Neural cell (in vitro differentiated cells): Measurements from ENCODE around the gene PTPRN2. TPM values are rescaled to one million over a fixed set of nuclear protein-coding genes. Genes with fewer than 3 reads are reported as not detected.

Experiments used
- H2AFZ ChIP-seq: fragments of 200-600, 300-800 bp; sonication (generic), shearing (Covaris generic); 2 replicates; pipeline ENCODE4 v1.6.0; 2014; ENCODE audit warnings: low read depth, mild to moderate bottlenecking, antibody characterized with exemption, low read length, moderate library complexity
- H3F3A ChIP-seq: fragments of 200-600 bp; shearing (Covaris generic); 2 replicates; pipeline ENCODE4 v1.6.1; 2016; ENCODE audit warnings: mild to moderate bottlenecking, moderate library complexity, mixed read lengths, antibody characterized with exemption, low read length; ENCODE audit not compliant: insufficient read depth, poor library complexity, severe bottlenecking
- H3K27ac ChIP-seq: fragments of 200-600, 300-800 bp; sonication (generic), shearing (Covaris generic); 2 replicates; pipeline ENCODE4 v1.5.1; 2014; ENCODE audit warnings: mild to moderate bottlenecking, low read length, moderate library complexity
- H3K27me3 ChIP-seq: fragments of 300-800, 200-600 bp; sonication (generic), shearing (Covaris generic); 2 replicates; pipeline ENCODE4 v1.6.0; 2014; ENCODE audit warnings: mild to moderate bottlenecking, low read depth, low read length, moderate library complexity; ENCODE audit not compliant: insufficient read depth
- H3K36me3 ChIP-seq: fragments of 300-800, 200-600 bp; sonication (generic), shearing (Covaris generic); 2 replicates; pipeline ENCODE4 v1.5.1; 2014; ENCODE audit warnings: mild to moderate bottlenecking, antibody characterized with exemption, low read length, moderate library complexity; ENCODE audit not compliant: insufficient read depth
- H3K4me2 ChIP-seq: fragments of 300-800, 200-600 bp; sonication (generic), shearing (Covaris generic); 2 replicates; pipeline ENCODE4 v1.6.0; 2014; ENCODE audit warnings: mild to moderate bottlenecking, low read length
- H3K4me3 ChIP-seq: fragments of 300-800, 200-600 bp; sonication (generic), shearing (Covaris generic); 2 replicates; pipeline ENCODE4 v1.5.1; 2014; ENCODE audit warnings: mild to moderate bottlenecking, low read length, moderate library complexity
- H3K79me2 ChIP-seq: fragments of 200-600 bp; shearing (Covaris generic); replicated peaks from 2 replicates; pipeline ENCODE4 v1.6.0; 2014; ENCODE audit warnings: mild to moderate bottlenecking, low read length, moderate library complexity; ENCODE audit not compliant: insufficient read depth
- H3K9ac ChIP-seq: fragments of 300-800, 200-600 bp; sonication (generic), shearing (Covaris generic); 2 replicates; pipeline ENCODE4 v1.6.1; 2016; ENCODE audit warnings: mild to moderate bottlenecking, low read length, mixed read lengths
- H3K9me2 ChIP-seq: fragments of 200-600 bp; shearing (Covaris generic); 2 replicates; pipeline ENCODE4 v1.6.1; 2016; ENCODE audit warnings: mild to moderate bottlenecking, low read length, mixed read lengths; ENCODE audit not compliant: insufficient read depth
- H3K9me3 ChIP-seq: fragments of 200-600, 300-800 bp; sonication (generic), shearing (Covaris generic); 2 replicates; pipeline ENCODE4 v1.6.1; 2016; ENCODE audit warnings: mild to moderate bottlenecking, mixed run types, low read length, moderate library complexity, mixed read lengths
- H4K20me1 ChIP-seq: fragments of 200-600 bp; shearing (Covaris generic); 2 replicates; pipeline ENCODE4 v1.6.1; 2016; ENCODE audit warnings: mild to moderate bottlenecking, mixed run types; ENCODE audit not compliant: insufficient read depth
- CTCF ChIP-seq: fragments of 450-650 bp; IDR thresholded peaks from 2 replicates; pipeline ENCODE4 v1.5.1; 2014; ENCODE audit warnings: antibody characterized with exemption, mild to moderate bottlenecking, moderate library complexity; ENCODE audit not compliant: poor library complexity, severe bottlenecking
- EP300 ChIP-seq: fragments of 450-650 bp; conservative IDR thresholded peaks from 2 replicates; pipeline ENCODE4 v1.6.1; 2014; ENCODE audit warnings: antibody characterized with exemption, mild to moderate bottlenecking, moderate library complexity; ENCODE audit not compliant: poor library complexity, severe bottlenecking
- EZH2 ChIP-seq: fragments of 200-600, 300-800 bp; shearing (Covaris generic), sonication (generic); IDR thresholded peaks from 2 replicates; pipeline ENCODE4 v1.6.1; 2014; ENCODE audit warnings: antibody characterized with exemption, low read length, borderline replicate concordance, mild to moderate bottlenecking; ENCODE audit not compliant: insufficient read depth, poor library complexity, severe bottlenecking
- MXI1 ChIP-seq: fragments of 450-650 bp; conservative IDR thresholded peaks from 2 replicates; pipeline ENCODE4 v1.6.1; 2014; ENCODE audit warnings: antibody characterized with exemption, mild to moderate bottlenecking; ENCODE audit not compliant: poor library complexity, severe bottlenecking
- POLR2AphosphoS5 ChIP-seq: IDR thresholded peaks from 2 replicates; pipeline ENCODE4 v1.6.1; 2012
- RAD21 ChIP-seq: fragments of 450-650 bp; conservative IDR thresholded peaks from 2 replicates; pipeline ENCODE4 v1.6.1; 2014; ENCODE audit warnings: antibody characterized with exemption, mild to moderate bottlenecking, moderate library complexity
- REST ChIP-seq: IDR thresholded peaks from 2 replicates; pipeline ENCODE4 v1.6.1; 2012; ENCODE audit warnings: borderline replicate concordance
- SMC3 ChIP-seq: fragments of 450-650 bp; conservative IDR thresholded peaks from 2 replicates; pipeline ENCODE4 v1.6.1; 2014; ENCODE audit warnings: antibody characterized with exemption, mild to moderate bottlenecking, moderate library complexity; ENCODE audit not compliant: poor library complexity
- TAF1 ChIP-seq: IDR thresholded peaks from 2 replicates; pipeline ENCODE4 v1.6.1; 2012; ENCODE audit warnings: low read depth
- polyA plus RNA-seq: library from polyadenylated mRNA; depleted of rRNA; stranded (reverse); fragments of >200 nt; gene quantifications from 2 replicates; pipeline ENCODE4 v1.2.3, GENCODE V29; 2014

PTPRN2 gene
- polyA plus RNA-seq, 1 donor from 2014 or later: 31.0 TPM

- Histone ChIP-seq H3K79me2 (peaks cover 4% of the 10 kb centered on the region), H3K9me3 (no peaks in the 10 kb centered on the region), H3K27me3 (no peaks in the 10 kb centered on the region), H3K27ac (no peak overlapping the region), H3K9ac (peak overlapping the region; percentile 34), H2AFZ (no peak overlapping the region), H3K4me2 (no peak overlapping the region), H3K36me3 (no peaks in the 10 kb centered on the region), H3K9me2 (no peaks in the 10 kb centered on the region), H4K20me1 (no peaks in the 10 kb centered on the region), H3F3A (no peaks in the 10 kb centered on the region), H3K4me3 (no peak overlapping the region)
- TF ChIP-seq MXI1: no peak
- no peak for TF ChIP-seq SMC3
- no peak for TF ChIP-seq POLR2AphosphoS5
- no peak for TF ChIP-seq REST
- no peak for TF ChIP-seq TAF1
- TF ChIP-seq EP300: no peak
- TF ChIP-seq RAD21: no peak
- TF ChIP-seq EZH2: no peak
- no peak for TF ChIP-seq CTCF
These were observed 334.6 kb downstream of the PTPRN2 start for GRCh38 chr7:158252837-158253669.

- H3K4me2 ChIP-seq: no peak overlapping the region
- no peak for TF ChIP-seq TAF1
- TF ChIP-seq REST: no peak
- TF ChIP-seq RAD21: peak; percentile 19
- TF ChIP-seq MXI1: no peak
- TF ChIP-seq EP300: no peak
- no peak for TF ChIP-seq CTCF
- TF ChIP-seq SMC3: no peak
- peak; percentile 31 for TF ChIP-seq POLR2AphosphoS5
- TF ChIP-seq EZH2: no peak
- no peaks in the 10 kb centered on the region for H4K20me1 ChIP-seq
- H3K9ac ChIP-seq: peak overlapping the region; percentile 34
- H3K4me3 ChIP-seq: peak overlapping the region; percentile 45
- H3K27ac ChIP-seq: peak overlapping the region; percentile 53
- H3K27me3 ChIP-seq: no peaks in the 10 kb centered on the region
- H3F3A ChIP-seq: no peaks in the 10 kb centered on the region
- H3K9me3 ChIP-seq: no peaks in the 10 kb centered on the region
- no peak overlapping the region for H2AFZ ChIP-seq
- H3K9me2 ChIP-seq: no peaks in the 10 kb centered on the region
- H3K36me3 ChIP-seq: no peaks in the 10 kb centered on the region
- H3K79me2 ChIP-seq: peaks cover 4% of the 10 kb centered on the region
These were observed 335.4 kb downstream of the PTPRN2 start for GRCh38 chr7:158252081-158252836.
